Activated CD8-positive, alpha-beta T cell treated with anti-CD3 and anti-CD28 coated beads, Interleukin-2, amount 10 ng/mL, durations not matched to agents 7 days and 5 days (primary cell): Measurements from ENCODE around the gene SCPEP1. TPM values are rescaled to one million over a fixed set of nuclear protein-coding genes. Genes with fewer than 3 reads are reported as not detected.

ENCODE experiments used
- ATAC-seq: fragments of 150-1000 bp; cut with Tn5 transposase; one replicate; pipeline ENCODE4 v1.10.0; 2021; ENCODE audit warnings: moderate library complexity
- CTCF ChIA-PET: fragments of 350-600 bp; sonication (Branson Sonifier 250); formaldehyde crosslinking; loops from one replicate; lab custom pipeline; 2021; ENCODE audit warnings: antibody characterized with exemption; lab: Charles Lee
- POLR2A ChIA-PET: fragments of 350-600 bp; sonication (Branson Sonifier 250); formaldehyde crosslinking; loops from one replicate; lab custom pipeline; 2021; ENCODE audit warnings: antibody characterized with exemption; lab: Charles Lee
- DNase-seq: peaks from one replicate; pipeline ENCODE4 v3.0.0-alpha.2; 2020
- H3K27ac Mint-ChIP-seq: one replicate; pipeline ENCODE4 v1.8.0; 2021; ENCODE audit warnings: mild to moderate bottlenecking, mixed read lengths
- H3K27me3 Mint-ChIP-seq: one replicate; pipeline ENCODE4 v1.8.0; 2021; ENCODE audit warnings: low read depth, mixed read lengths
- H3K36me3 Mint-ChIP-seq: one replicate; pipeline ENCODE4 v1.8.0; 2021; ENCODE audit warnings: low read depth, mixed read lengths
- H3K4me1 Mint-ChIP-seq: one replicate; pipeline ENCODE4 v1.8.0; 2021; ENCODE audit warnings: low read depth, mixed read lengths
- H3K4me3 Mint-ChIP-seq: one replicate; pipeline ENCODE4 v1.8.0; 2021; ENCODE audit warnings: mild to moderate bottlenecking, mixed read lengths
- H3K9me3 Mint-ChIP-seq: one replicate; pipeline ENCODE4 v1.8.0; 2022; ENCODE audit warnings: mixed read lengths; ENCODE audit not compliant: insufficient read depth
- total RNA-seq, 2 experiments: library from RNA; stranded (reverse); gene quantifications; one replicate each; pipeline ENCODE4 v1.2.3, GENCODE V29; 2021

SCPEP1 gene
- total RNA-seq, 2 experiments from 2014 or later: 13.4 to 13.7 TPM

DNA sequence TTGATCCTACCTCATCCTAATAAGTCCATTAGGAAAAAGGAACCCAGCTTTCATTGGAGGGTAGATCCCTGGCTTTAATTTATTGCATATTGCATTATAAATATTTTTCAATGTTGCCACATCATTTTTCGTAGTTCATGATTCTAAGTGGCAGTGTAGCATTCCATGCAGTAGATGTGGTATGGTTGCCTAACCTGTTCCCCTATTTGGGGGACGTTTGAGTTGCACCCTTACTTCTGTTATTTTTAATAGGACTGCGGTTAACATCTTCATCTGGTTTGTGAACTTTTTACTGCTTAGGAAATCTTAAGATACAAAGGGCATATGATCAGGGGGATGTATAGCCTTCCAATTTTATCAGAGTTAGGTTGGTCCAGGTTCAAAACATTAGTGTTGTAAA lies 5.4 kb downstream of the SCPEP1 start:
- Mint-ChIP-seq H3K36me3 (peaks cover 11% of the 10 kb centered on the region), H3K4me3 (no peak overlapping the region), H3K27ac (no peak overlapping the region), H3K27me3 (no peaks in the 10 kb centered on the region), H3K4me1 (peaks cover 12% of the 10 kb centered on the region), H3K9me3 (no peaks in the 10 kb centered on the region)
- ChIA-PET CTCF (no interaction called here), POLR2A (no interaction called here)
- ATAC-seq: no peak
- DNase-seq: no peak

DNA sequence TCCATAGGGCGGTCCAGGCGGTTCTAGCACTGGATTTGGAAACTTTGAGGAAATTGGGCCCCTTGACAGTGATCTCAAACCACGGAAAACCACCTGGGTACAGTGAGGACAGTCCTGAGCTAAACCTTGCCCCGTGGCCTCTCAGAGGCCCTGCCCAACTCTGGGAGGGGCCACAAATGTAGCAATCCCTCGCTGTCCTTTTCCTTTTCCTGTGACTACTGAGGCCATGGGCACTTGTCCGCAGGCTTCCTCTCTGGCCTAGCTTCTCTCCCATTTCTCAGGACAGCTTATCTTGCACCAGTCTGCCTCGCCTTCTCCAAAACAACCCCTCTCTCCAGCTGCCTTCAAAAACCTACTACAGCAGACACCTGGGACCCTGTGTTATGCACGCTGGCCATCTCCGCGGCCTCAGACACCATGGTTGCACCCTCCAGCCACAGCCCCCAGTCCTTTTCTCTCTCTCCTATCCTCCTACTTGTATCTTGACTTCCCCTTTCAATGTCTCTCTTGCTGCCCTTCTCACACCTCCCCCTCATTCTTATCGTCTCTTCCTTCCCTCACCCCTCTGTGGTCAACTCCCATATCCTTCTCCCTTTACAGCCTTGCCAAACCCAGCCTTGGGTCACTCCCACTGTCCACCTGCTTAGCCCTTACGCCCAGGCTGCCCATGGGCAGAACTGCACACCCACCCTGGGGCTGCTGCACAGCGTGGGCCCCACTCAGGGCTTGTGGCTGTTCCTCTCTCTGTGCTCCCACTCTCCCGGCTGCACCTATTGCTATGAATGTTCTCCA lies 7.6 kb downstream of the SCPEP1 start:
- no peak for DNase-seq
- no peak overlapping the region for H3K4me3 Mint-ChIP-seq
- peaks cover 13% of the 10 kb centered on the region for H3K36me3 Mint-ChIP-seq
- H3K27me3 Mint-ChIP-seq: no peaks in the 10 kb centered on the region
- H3K9me3 Mint-ChIP-seq: no peaks in the 10 kb centered on the region
- CTCF ChIA-PET: no interaction called here
- H3K4me1 Mint-ChIP-seq: no peaks in the 10 kb centered on the region
- no peak for ATAC-seq
- H3K27ac Mint-ChIP-seq: no peak overlapping the region
- POLR2A ChIA-PET: no interaction called here

DNA sequence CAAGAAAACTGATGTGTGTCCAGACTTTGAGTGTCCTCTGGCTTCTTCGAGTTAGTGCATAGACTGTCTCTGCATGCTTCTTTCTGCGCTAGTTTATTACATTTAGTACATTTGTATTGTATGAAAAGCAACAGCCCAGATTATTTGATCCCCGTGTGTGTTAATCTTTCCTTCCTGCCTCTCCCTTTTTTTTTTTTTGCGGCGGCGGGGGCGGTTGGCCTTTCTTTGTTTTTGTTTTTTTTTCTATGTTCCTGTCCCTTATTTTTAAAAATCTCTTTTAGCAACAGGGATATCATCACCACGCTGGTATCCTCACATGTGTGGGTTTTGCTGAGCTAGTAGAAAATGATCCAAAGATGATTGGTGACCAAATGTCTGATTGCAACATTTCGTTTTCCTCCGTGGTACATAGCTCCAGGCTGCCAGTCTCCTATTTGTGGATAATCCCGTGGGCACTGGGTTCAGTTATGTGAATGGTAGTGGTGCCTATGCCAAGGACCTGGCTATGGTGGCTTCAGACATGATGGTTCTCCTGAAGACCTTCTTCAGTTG lies 9.4 kb downstream of the SCPEP1 start:
- Mint-ChIP-seq H3K27ac (no peak overlapping the region), H3K36me3 (peaks cover 13% of the 10 kb centered on the region), H3K9me3 (no peaks in the 10 kb centered on the region), H3K4me3 (no peak overlapping the region), H3K27me3 (no peaks in the 10 kb centered on the region), H3K4me1 (no peaks in the 10 kb centered on the region)
- POLR2A ChIA-PET: no interaction called here
- no peak for DNase-seq
- CTCF ChIA-PET: interaction anchor here (1.1 kb wide), 1 partner anchor 8 kb away, joined by 4 read pairs; no protein-coding TSS in a partner anchor
- no peak for ATAC-seq

DNA sequence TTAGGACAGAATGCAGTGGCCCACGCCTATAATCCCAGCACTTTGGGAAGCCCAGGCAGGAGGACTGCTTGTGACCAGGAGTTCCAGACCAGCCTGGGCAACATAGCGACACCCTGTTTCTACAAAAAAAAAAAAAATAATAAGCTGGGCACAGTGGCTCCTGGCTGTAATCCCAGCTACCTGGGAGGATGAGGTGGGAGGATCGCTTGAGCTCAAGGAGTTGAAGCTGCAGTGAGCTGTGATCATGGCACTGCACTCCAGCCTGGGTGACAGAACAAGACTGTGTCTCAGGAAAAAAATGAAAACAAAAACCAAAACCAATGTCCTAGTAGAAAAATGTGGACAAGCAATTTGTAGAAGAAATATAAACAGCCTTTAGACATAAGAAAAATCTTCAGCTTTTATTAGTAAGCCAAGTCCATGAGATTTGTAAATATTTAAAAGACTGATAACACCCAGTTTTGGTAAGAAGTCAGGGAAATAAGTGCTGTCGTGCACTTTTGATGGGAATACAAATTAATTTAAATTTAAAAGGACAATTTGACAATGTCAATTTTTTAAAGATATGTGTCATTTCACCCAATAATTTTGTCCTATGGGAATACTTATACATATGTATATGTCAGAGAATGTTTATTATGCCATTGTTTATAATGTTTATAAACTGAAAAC lies 11.1 kb downstream of the SCPEP1 start:
- ChIA-PET CTCF (no interaction called here), POLR2A (no interaction called here)
- Mint-ChIP-seq H3K27ac (no peak overlapping the region), H3K36me3 (peaks cover 13% of the 10 kb centered on the region), H3K4me3 (no peak overlapping the region), H3K4me1 (no peaks in the 10 kb centered on the region), H3K9me3 (no peaks in the 10 kb centered on the region), H3K27me3 (no peaks in the 10 kb centered on the region)
- ATAC-seq: no peak
- DNase-seq: no peak

DNA sequence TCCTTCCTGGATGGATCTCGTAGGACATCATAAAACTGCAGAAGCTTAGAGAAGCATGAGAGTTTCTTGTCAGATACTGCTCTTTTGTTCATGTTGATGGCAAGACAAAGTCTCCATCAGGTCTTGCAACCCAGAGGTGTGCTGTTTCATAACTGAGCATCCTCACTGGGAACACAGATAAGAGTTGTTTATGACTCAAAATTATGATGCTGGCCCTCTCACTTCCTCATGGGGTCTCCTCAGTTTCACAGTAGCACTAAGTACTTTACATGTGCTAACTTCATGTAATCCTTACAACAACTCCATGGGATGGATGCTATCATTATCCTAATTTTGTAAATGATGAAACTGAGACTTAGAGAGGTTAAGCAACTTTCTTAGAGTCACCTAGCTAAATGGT lies 14.4 kb downstream of the SCPEP1 start:
- ChIA-PET CTCF (no interaction called here), POLR2A (no interaction called here)
- no peaks in the 10 kb centered on the region for H3K27me3 Mint-ChIP-seq
- no peak overlapping the region for H3K4me3 Mint-ChIP-seq
- H3K36me3 Mint-ChIP-seq: peaks cover 9% of the 10 kb centered on the region
- no peak for DNase-seq
- H3K4me1 Mint-ChIP-seq: no peaks in the 10 kb centered on the region
- no peaks in the 10 kb centered on the region for H3K9me3 Mint-ChIP-seq
- ATAC-seq: no peak
- H3K27ac Mint-ChIP-seq: no peak overlapping the region

DNA sequence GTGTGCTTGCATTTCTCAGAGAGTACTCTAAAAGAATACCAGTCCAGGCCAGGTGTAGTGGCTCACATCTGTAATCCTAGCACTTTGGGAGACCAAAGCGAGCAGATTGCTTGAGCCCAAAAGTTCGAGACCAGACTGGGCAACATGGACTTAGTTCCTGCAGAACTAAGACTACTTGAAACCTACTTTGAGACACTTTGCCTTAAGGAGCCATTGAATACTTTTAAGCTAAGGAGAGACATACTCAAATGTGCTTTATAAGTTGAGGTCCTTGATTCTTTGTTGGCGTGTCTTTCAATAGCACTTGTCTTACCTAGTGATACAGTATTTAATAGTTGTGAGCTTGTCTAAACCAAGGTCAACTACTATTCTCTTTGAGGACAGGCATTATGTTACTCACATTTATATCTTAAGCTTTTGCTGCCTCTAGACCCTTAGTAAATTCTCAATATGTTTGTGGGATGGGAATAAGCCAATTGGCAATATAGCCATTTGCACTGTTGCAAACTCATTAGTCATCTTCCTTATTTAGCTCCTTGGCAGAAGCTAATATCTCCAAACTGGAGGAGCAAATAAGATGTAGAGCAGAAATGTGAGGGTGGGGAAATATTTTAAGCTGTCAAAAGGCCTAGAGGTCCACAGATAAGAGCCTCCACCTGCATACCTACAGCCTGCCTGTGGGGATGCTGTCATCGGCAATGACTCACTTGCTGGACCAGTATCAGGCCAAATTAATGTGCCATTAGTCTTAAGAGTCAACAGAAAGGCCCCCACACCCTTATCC lies 16.3 kb downstream of the SCPEP1 start:
- Mint-ChIP-seq H3K36me3 (peaks cover 7% of the 10 kb centered on the region), H3K4me1 (no peaks in the 10 kb centered on the region), H3K27me3 (no peaks in the 10 kb centered on the region), H3K4me3 (no peak overlapping the region), H3K27ac (no peak overlapping the region), H3K9me3 (no peaks in the 10 kb centered on the region)
- CTCF ChIA-PET: no interaction called here
- DNase-seq: no peak
- ATAC-seq: no peak
- POLR2A ChIA-PET: no interaction called here

DNA sequence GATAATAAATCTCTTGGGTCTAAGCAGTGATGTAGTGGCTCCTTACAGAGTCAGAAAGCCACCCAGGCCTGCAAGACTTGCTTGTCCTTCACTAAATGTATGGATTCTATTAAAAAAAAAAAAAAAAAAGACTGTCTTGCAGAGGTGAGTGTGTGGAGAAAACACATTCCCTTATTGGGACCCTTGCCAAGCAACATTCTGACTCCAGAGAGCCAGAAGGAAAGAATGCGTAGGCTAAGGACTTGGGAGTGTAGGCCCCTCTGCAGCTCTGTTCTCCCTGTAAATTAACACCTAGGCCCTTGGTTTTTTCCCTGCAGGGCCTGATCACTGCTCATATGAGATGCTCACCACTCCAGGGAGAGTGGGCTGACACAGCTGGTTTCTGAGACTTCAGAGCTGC lies 17.8 kb downstream of the SCPEP1 start:
- Mint-ChIP-seq H3K9me3 (no peaks in the 10 kb centered on the region), H3K36me3 (peaks cover 8% of the 10 kb centered on the region), H3K4me1 (no peaks in the 10 kb centered on the region), H3K4me3 (no peak overlapping the region), H3K27me3 (no peaks in the 10 kb centered on the region), H3K27ac (no peak overlapping the region)
- no peak for ATAC-seq
- DNase-seq: no peak
- ChIA-PET CTCF (no interaction called here), POLR2A (interaction anchor here (0.8 kb wide), 1 partner anchor 766 kb away, joined by 4 read pairs; no protein-coding TSS in a partner anchor)

DNA sequence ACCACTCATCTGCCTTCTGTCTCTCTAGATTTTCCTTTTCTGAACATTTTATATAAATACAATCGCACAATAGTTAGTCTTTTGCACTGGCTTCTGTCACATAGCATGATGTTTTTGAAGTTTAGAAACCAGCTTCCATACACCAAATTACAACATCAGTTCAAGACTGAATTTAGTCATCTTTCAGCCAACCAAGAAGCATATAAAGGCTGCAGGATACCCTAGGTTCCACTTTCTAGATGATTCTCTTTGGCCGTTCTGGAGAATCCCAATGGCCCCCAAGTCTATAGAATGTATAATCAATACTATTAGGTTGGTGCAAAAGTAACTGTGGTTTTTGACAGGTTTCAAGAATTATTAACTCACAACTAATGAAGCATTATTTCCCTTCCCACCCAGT lies 19.4 kb downstream of the SCPEP1 start:
- no peak for DNase-seq
- ChIA-PET POLR2A (no interaction called here), CTCF (no interaction called here)
- H3K4me1 Mint-ChIP-seq: no peaks in the 10 kb centered on the region
- H3K27me3 Mint-ChIP-seq: no peaks in the 10 kb centered on the region
- H3K27ac Mint-ChIP-seq: no peak overlapping the region
- ATAC-seq: no peak
- H3K4me3 Mint-ChIP-seq: no peak overlapping the region
- peaks cover 10% of the 10 kb centered on the region for H3K36me3 Mint-ChIP-seq
- H3K9me3 Mint-ChIP-seq: no peaks in the 10 kb centered on the region

DNA sequence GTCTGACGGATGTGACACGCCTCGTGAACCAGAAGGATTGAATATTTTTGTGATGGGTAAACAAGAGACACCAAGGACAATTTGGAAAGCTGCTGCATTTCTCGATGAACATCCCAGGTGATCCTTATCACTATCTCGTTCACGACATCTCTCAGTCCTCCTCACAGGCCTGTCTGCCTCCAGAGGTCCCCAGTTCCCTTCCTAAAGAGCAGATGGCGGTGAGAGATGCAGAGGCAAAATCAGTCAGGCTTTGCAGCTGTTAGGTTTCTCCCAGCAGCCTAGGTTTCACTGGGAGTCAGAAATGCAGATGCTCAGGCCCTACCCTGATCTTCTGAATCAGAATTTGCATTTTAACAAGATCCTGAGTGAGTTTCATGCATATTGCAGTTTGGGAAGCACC lies 23.6 kb downstream of the SCPEP1 start:
- peaks cover 17% of the 10 kb centered on the region for H3K36me3 Mint-ChIP-seq
- ChIA-PET POLR2A (no interaction called here), CTCF (no interaction called here)
- no peak for DNase-seq
- H3K9me3 Mint-ChIP-seq: no peaks in the 10 kb centered on the region
- H3K27ac Mint-ChIP-seq: no peak overlapping the region
- H3K27me3 Mint-ChIP-seq: no peaks in the 10 kb centered on the region
- no peak for ATAC-seq
- no peak overlapping the region for H3K4me3 Mint-ChIP-seq
- peaks cover 18% of the 10 kb centered on the region for H3K4me1 Mint-ChIP-seq

DNA sequence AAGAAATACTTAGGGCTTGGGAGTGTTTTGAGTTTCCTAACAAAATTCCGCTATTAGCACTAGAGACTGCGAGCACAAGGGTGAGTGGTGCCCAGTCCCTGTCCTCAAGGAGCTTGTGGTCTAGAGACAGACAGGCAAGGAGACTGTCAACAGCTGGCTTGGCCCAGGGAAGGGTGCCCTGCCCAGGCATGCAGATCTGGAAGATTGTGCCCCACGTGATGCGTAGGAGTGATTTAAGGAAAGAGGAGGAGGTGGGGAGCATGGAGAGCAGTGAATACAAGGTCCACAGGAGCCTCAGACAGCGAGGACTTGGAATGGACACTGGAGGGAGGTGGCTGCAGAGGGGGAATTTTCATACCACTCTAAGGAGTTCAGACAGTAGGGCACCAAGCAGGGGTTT lies 25.0 kb downstream of the SCPEP1 start:
- POLR2A ChIA-PET: no interaction called here
- no peak overlapping the region for H3K4me3 Mint-ChIP-seq
- no peaks in the 10 kb centered on the region for H3K27me3 Mint-ChIP-seq

DNA sequence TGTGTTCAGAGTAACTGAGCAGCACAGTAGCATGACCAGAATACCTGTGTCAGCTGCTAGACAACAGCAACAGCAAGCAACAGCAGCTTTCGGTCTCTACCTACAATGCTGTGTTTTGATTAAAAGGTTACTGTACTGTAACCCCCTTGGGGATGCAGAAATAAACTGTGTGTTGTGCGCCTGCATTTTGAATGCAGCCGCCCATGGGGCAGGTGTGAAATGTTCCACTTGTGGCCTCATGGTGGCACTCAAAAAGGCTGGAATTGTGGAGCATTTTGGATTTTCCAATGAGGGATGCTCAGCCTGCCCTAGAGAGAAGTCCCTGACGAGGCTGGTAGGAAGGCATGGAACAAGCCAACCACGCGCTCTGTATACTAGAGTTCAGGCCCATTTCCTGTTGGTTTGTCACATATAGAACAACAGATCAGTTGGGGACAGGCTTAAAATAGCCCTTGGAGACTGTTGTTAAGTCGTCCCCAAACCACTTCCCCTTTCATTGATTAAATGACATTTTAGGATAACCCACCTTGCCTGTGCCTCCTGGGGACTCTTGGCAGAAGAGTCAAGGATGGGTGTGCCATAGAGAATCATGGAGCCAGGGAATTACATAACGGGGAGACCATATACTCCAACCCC lies 27.1 kb downstream of the SCPEP1 start:
- Mint-ChIP-seq H3K4me1 (peaks cover 25% of the 10 kb centered on the region), H3K9me3 (no peaks in the 10 kb centered on the region), H3K4me3 (no peak overlapping the region), H3K36me3 (peaks cover 14% of the 10 kb centered on the region), H3K27me3 (peaks cover 6% of the 10 kb centered on the region), H3K27ac (no peak overlapping the region)
- DNase-seq: peak; percentile 27
- ChIA-PET CTCF (no interaction called here), POLR2A (no interaction called here)
- ATAC-seq: peak; percentile 61

More for the DNA sequence above, 25.0 kb downstream of the SCPEP1 start:
- peaks cover 14% of the 10 kb centered on the region for H3K36me3 Mint-ChIP-seq
- CTCF ChIA-PET: no interaction called here
- H3K27ac Mint-ChIP-seq: peak overlapping the region; percentile 45
- H3K9me3 Mint-ChIP-seq: no peaks in the 10 kb centered on the region
- ATAC-seq (no peak), DNase-seq (no peak)
- peaks cover 18% of the 10 kb centered on the region for H3K4me1 Mint-ChIP-seq
